BJ (cell line): Measurements from ENCODE around the gene LDLRAD1. TPM values are rescaled to one million over a fixed set of nuclear protein-coding genes. Genes with fewer than 3 reads are reported as not detected.

Experiments
- CTCF ChIA-PET: fragments of 350-600 bp; formaldehyde crosslinking; extraction: SDS; loops from one replicate; lab custom pipeline; 2021; ENCODE audit warnings: antibody characterized with exemption, inconsistent platforms; lab: Yijun Ruan, JAX
- POLR2A ChIA-PET: fragments of 300-600 bp; sonication (Branson Sonifier 250); formaldehyde crosslinking; extraction: SDS; loops from one replicate; lab custom pipeline; 2021; ENCODE audit warnings: antibody characterized with exemption; lab: Charles Lee
- DNase-seq: peaks from one replicate; pipeline ENCODE4 v3.0.0-alpha.2; 2011; ENCODE audit warnings: low read depth
- H3K27me3 ChIP-seq: 2 replicates; pipeline ENCODE4 v1.6.0; 2011; ENCODE audit warnings: low read length; ENCODE audit not compliant: control insufficient read depth, insufficient read depth
- H3K36me3 ChIP-seq: 2 replicates; pipeline ENCODE4 v1.5.1; 2011; ENCODE audit warnings: low read length; ENCODE audit not compliant: control insufficient read depth, insufficient read depth
- H3K4me3 ChIP-seq: 2 replicates; pipeline ENCODE4 v1.5.1; 2011; ENCODE audit warnings: low read depth, mild to moderate bottlenecking, control low read depth, low read length
- polyA plus RNA-seq: library from polyadenylated mRNA; depleted of rRNA; stranded (reverse); fragments of >200 nt; gene quantifications from 2 replicates; pipeline ENCODE4 v1.2.3, GENCODE V29; 2011
- TF ChIP-seq, protein P1 (sequence below): IDR thresholded peaks from 2 replicates; pipeline ENCODE4 v1.5.1; 2011; ENCODE audit warnings: low read depth, mild to moderate bottlenecking, control low read depth, inconsistent platforms, low read length, moderate library complexity; ENCODE audit not compliant: insufficient read depth

The LDLRAD1 gene
- polyA plus RNA-seq, 1 experiment: not detected

DNA sequence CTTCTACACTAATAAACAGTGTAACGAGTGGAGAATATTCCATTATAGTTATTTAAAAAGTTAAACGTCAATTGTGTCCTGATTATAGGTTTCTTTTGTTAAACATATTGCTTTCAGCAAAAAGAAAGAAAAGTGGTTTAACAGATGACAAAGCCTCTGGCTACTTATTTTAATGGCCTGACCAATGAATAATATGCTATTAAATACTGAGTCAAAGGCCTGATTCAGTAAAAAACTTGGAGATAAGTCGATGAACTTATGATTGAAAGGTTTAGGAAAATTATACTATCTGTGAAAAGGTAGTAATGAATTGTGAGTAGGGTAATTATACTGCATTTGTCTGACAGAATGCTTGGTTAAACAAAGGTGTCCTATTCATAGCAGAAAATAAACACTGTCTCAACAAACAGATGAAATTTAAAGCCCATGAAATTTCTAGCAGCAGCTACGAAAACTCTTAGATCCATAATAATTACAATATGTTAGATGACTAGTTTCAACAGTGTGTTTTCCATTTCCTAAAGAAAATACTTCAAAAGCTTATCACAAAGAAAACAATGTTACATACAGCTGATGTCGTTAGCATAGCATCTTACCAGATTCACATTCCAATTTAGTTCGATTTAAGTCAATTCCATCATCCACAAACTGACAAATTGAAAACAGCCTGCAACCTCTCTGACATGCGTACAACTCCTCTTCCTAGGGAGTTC, 28.8 kb upstream of the LDLRAD1 start:
- peaks cover 2% of the 10 kb centered on the region; the same call in 1 of the 2 replicates for H3K36me3 ChIP-seq
- CTCF ChIA-PET: no interaction called here
- H3K27me3 ChIP-seq: no peaks in the 10 kb centered on the region
- TF ChIP-seq, protein P1, sequence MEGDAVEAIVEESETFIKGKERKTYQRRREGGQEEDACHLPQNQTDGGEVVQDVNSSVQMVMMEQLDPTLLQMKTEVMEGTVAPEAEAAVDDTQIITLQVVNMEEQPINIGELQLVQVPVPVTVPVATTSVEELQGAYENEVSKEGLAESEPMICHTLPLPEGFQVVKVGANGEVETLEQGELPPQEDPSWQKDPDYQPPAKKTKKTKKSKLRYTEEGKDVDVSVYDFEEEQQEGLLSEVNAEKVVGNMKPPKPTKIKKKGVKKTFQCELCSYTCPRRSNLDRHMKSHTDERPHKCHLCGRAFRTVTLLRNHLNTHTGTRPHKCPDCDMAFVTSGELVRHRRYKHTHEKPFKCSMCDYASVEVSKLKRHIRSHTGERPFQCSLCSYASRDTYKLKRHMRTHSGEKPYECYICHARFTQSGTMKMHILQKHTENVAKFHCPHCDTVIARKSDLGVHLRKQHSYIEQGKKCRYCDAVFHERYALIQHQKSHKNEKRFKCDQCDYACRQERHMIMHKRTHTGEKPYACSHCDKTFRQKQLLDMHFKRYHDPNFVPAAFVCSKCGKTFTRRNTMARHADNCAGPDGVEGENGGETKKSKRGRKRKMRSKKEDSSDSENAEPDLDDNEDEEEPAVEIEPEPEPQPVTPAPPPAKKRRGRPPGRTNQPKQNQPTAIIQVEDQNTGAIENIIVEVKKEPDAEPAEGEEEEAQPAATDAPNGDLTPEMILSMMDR: no peak
- no peak overlapping the region for H3K4me3 ChIP-seq
- POLR2A ChIA-PET: interaction anchor here (0.6 kb wide), 1 partner anchor 598 kb away, joined by 4 read pairs; no protein-coding TSS in a partner anchor
- no peak for DNase-seq

DNA sequence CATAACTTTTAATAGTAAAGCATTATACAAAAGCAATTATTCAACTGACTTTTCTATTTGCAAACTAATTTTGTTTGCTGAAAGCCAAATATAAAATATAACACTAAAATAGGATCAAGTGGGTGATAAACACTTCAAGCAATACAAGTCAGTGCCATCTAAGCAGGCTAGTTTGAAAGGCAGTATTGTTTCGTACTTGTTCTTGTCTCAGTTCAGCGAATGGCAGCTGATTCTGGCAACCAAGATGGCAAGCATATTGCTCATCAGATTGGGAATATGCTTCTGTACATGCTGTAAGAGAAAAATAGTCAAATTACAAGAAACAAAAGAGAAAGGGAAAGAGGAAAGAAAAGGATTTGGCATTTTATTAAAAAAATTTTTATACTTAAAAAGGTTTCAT, 27.5 kb upstream of the LDLRAD1 start:
- ChIA-PET POLR2A (interaction anchor here (0.6 kb wide), 1 partner anchor 667 kb away, joined by 3 read pairs; no protein-coding TSS in a partner anchor), CTCF (no interaction called here)
- no peak overlapping the region for H3K4me3 ChIP-seq
- peaks cover 4% of the 10 kb centered on the region; the same call in 1 of the 2 replicates for H3K36me3 ChIP-seq
- no peak for DNase-seq
- H3K27me3 ChIP-seq: no peaks in the 10 kb centered on the region
- TF ChIP-seq, protein P1: no peak

DNA sequence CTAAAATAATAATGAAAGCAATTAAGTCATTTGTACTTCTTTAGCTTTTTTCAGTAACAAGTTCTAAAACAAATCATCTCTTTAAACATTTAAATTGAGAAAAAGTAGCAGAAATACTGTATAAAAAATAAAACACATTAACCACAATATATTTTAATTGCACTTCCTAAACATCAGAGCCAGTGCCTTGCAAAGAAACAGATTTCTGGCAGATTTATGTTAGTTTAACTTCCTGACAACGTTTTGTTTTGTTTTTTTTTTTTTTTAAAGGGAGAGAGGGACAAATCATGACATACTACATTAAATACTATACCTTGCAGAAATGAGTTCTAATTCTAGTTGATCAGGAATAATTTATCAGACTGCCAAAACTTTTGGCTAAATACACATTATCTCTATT, 23.8 kb upstream of the LDLRAD1 start:
- ChIA-PET CTCF (no interaction called here), POLR2A (no interaction called here)
- H3K36me3 ChIP-seq: peaks cover 8% of the 10 kb centered on the region; the same call in 1 of the 2 replicates
- TF ChIP-seq, protein P1: no peak
- no peaks in the 10 kb centered on the region for H3K27me3 ChIP-seq
- DNase-seq: no peak
- no peak overlapping the region for H3K4me3 ChIP-seq

DNA sequence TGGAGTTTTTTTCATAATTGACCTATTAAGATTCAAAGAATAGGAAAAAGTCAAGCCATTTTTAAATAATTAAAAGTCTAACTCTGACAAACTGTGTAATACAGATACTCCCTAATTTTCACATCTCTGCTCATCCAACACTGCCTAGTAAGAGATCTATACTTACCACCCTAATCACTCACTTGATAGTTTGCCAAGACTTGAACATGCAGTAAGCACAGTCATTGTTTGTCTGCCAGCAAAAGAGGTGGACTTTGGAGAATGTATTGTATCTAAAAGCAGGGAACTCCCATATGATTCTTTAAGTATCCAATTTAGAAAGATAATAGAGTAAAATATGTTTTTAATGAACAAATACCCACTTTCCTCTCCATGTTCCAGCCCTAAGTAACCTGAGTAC, 19.5 kb upstream of the LDLRAD1 start:
- TF ChIP-seq, protein P1: no peak
- H3K4me3 ChIP-seq: no peak overlapping the region
- POLR2A ChIA-PET: no interaction called here
- no peaks in the 10 kb centered on the region for H3K27me3 ChIP-seq
- peaks cover 8% of the 10 kb centered on the region for H3K36me3 ChIP-seq
- DNase-seq: no peak
- CTCF ChIA-PET: no interaction called here

DNA sequence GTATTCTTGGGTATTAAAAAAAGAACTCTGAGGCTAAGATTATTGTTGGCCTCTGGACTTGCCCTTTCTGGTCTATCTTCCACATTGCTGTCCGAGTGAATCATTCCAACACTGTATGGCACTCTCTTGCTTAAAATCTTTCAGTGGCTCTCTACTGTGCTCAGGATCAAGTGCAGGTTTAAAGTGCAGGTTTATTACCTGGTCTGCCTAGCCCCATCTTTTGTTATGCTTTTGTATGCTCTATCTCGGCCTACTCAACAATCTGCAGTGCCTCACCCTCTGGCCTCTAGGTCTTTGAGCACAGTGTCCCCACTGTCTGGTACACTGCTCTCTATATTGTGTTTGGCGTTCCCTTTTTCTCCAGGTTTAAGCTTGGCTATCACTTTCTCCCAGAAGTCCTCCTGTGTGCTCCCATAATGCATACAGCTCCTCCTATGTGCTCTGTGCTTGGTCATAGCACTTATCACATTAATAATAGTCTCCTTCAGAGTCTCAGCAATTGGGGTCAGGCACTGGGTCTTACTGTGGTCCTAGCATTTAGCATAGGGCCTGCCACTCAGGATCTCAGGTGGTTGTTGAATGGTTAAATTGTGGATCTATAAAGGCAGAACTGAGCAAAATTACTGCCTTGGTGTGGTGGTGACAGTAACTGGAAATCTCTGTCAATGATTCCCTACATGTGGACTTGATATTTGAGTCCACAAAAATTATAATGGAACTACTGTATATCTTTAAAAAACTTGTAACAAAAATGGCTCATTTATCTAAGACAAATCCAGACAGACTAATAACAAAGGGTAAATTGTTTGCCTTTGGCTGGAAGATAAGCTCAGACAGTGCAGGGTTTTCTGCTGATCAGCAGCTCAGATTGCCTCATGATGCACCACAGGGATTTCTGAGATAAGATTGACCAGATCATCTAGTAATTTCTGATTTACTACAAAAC, 10.6 kb upstream of the LDLRAD1 start:
- Histone ChIP-seq H3K27me3 (no peaks in the 10 kb centered on the region), H3K36me3 (no peaks in the 10 kb centered on the region; the same call in none of the 2 replicates), H3K4me3 (no peak overlapping the region)
- POLR2A ChIA-PET: no interaction called here
- CTCF ChIA-PET: interaction anchor here (1.0 kb wide), 1 partner anchor 150 kb away, joined by 3 read pairs; no protein-coding TSS in a partner anchor
- DNase-seq: no peak
- TF ChIP-seq, protein P1: no peak
